GM12878 (cell line): Measurements from ENCODE around the gene FOXP4.

Experiments used
- ATF7 ChIP-seq: fragments of 450-650 bp; IDR thresholded peaks from 2 replicates; pipeline ENCODE4 v1.6.1; 2016; ENCODE audit warnings: low read depth, mild to moderate bottlenecking
- EP300 ChIP-seq, 2 experiments: fragments of 150-350 bp in 1 of 2; IDR thresholded peaks; 2 replicates each; pipeline ENCODE4 v1.6.1; 2011 to 2012; ENCODE audit warnings: low read depth in 2 of 2, low read length in 2 of 2, borderline replicate concordance in 1 of 2, improper control_type of control experiment in 1 of 2, inconsistent platforms in 1 of 2; ENCODE audit not compliant: control insufficient read depth in 1 of 2
- EZH2 ChIP-seq: IDR thresholded peaks from 2 replicates; pipeline ENCODE4 v1.6.1; 2012; ENCODE audit warnings: low read depth, mild to moderate bottlenecking, control low read depth, inconsistent platforms, low read length, borderline replicate concordance; ENCODE audit not compliant: control insufficient read depth
- NR2C2 ChIP-seq: IDR thresholded peaks from 2 replicates; pipeline ENCODE4 v1.6.1; 2011; ENCODE audit warnings: borderline replicate concordance, low read depth; ENCODE audit not compliant: control insufficient read depth, insufficient read length
- POLR2A ChIP-seq: IDR thresholded peaks from 2 replicates; pipeline ENCODE4 v1.6.1; 2011; ENCODE audit warnings: low read depth, mild to moderate bottlenecking, low read length
- POLR2AphosphoS5 ChIP-seq: IDR thresholded peaks from 2 replicates; pipeline ENCODE4 v1.6.1; 2011; ENCODE audit warnings: mild to moderate bottlenecking, low read length, inconsistent platforms
- RCOR1 ChIP-seq: conservative IDR thresholded peaks from 2 replicates; pipeline ENCODE4 v1.6.1; 2012; ENCODE audit warnings: low read depth, low read length, improper control_type of control experiment
- SMAD1 ChIP-seq: fragments of 450-650 bp; IDR thresholded peaks from 2 replicates; pipeline ENCODE4 v1.6.1; 2018; ENCODE audit warnings: mild to moderate bottlenecking, low read depth; ENCODE audit not compliant: partially characterized antibody
- ZNF274 ChIP-seq: IDR thresholded peaks from one replicate; pipeline ENCODE4 v1.8.0; 2011; ENCODE audit not compliant: insufficient read length, insufficient read depth
- TF ChIP-seq, protein P1 (sequence below): IDR thresholded peaks from 2 replicates; pipeline ENCODE4 v1.6.1; 2012; ENCODE audit warnings: low read depth, low read length, improper control_type of control experiment
- TF ChIP-seq, protein P2 (sequence below): IDR thresholded peaks from 2 replicates; pipeline ENCODE4 v1.6.1; 2011; ENCODE audit warnings: borderline replicate concordance, low read depth, mild to moderate bottlenecking, moderate library complexity, mixed read lengths, low read length; ENCODE audit not compliant: insufficient read depth; ENCODE audit errors: extremely low read length
- TF ChIP-seq, protein P3 (sequence below): IDR thresholded peaks from 2 replicates; pipeline ENCODE4 v1.6.1; 2012; ENCODE audit warnings: mild to moderate bottlenecking, low read depth, low read length
- TF ChIP-seq, protein P4 (sequence below), 3 experiments: IDR thresholded peaks in 2 of 3; conservative IDR thresholded peaks in 1 of 3; 2 replicates each; pipeline ENCODE4 v1.5.1; 2011; ENCODE audit warnings: low read depth in 3 of 3, low read length in 3 of 3, mild to moderate bottlenecking in 3 of 3, control low read depth in 2 of 3, moderate library complexity in 2 of 3, inconsistent platforms in 1 of 3, mixed read lengths in 1 of 3; ENCODE audit not compliant: control insufficient read depth in 2 of 3, insufficient read depth in 1 of 3; ENCODE audit errors: extremely low read depth in 1 of 3
- TF ChIP-seq, protein P5 (sequence below): fragments of 450-650 bp; formaldehyde crosslinking; IDR thresholded peaks from 2 replicates; pipeline ENCODE4 v1.4.0; 2020; ENCODE audit warnings: mild to moderate bottlenecking, moderate library complexity

DNA sequence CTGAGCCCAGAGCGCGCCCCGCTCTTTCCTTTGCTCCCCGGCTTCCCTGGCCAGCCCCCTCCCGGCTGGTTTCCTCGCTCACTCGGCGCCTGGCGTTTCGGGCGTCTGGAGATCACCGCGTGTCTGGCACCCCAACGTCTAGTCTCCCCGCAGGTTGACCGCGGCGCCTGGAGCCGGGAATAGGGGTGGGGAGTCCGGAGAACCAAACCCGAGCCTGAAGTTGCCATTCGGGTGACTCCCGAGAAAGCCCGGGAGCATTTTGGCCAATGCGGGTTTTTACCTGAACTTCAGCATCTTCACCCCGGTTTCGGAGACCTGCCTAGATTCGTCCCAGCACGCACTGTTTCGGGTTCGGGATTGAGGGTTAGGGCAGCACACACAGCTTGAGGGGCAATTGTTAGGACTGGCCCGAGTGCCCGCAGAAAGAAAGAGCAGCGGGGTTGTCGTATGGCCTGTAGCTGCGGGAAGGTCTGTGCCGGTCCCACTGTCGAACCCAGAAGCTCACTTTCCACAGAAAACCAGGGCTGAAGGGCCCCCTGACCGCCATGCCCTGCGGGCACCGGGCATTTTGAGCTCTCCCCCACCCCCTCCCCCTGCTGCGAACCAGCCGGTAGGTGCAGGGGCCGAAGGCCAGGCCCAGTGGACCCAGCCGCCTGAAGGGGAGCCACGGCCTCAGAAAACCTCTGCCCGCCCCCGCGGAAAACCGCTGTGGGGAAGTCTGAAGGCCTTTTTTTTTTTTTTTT is 2.1 kb downstream of the FOXP4 start:
- TF ChIP-seq RCOR1 (no peak; the same call in 1 of the 2 replicates), POLR2A (no peak; the same call in 1 of the 2 replicates), EP300 (IDR thresholded peaks at IDR 0.05; ENCODE audit: borderline replicate concordance in 1 of 2, control insufficient read depth in 1 of 2, low read depth in 2 of 2, low read length in 2 of 2) (no peak; a peak in 1 of 4 replicates), ZNF274 (no peak), NR2C2 (no peak), ATF7 (peak; percentile 51; the same call in 1 of the 2 replicates), EZH2 (no peak), SMAD1 (no peak), POLR2AphosphoS5 (no peak)
- TF ChIP-seq, protein P1, sequence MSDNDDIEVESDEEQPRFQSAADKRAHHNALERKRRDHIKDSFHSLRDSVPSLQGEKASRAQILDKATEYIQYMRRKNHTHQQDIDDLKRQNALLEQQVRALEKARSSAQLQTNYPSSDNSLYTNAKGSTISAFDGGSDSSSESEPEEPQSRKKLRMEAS: no peak
- TF ChIP-seq, protein P2, sequence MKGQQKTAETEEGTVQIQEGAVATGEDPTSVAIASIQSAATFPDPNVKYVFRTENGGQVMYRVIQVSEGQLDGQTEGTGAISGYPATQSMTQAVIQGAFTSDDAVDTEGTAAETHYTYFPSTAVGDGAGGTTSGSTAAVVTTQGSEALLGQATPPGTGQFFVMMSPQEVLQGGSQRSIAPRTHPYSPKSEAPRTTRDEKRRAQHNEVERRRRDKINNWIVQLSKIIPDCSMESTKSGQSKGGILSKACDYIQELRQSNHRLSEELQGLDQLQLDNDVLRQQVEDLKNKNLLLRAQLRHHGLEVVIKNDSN: no peak
- TF ChIP-seq, protein P3, sequence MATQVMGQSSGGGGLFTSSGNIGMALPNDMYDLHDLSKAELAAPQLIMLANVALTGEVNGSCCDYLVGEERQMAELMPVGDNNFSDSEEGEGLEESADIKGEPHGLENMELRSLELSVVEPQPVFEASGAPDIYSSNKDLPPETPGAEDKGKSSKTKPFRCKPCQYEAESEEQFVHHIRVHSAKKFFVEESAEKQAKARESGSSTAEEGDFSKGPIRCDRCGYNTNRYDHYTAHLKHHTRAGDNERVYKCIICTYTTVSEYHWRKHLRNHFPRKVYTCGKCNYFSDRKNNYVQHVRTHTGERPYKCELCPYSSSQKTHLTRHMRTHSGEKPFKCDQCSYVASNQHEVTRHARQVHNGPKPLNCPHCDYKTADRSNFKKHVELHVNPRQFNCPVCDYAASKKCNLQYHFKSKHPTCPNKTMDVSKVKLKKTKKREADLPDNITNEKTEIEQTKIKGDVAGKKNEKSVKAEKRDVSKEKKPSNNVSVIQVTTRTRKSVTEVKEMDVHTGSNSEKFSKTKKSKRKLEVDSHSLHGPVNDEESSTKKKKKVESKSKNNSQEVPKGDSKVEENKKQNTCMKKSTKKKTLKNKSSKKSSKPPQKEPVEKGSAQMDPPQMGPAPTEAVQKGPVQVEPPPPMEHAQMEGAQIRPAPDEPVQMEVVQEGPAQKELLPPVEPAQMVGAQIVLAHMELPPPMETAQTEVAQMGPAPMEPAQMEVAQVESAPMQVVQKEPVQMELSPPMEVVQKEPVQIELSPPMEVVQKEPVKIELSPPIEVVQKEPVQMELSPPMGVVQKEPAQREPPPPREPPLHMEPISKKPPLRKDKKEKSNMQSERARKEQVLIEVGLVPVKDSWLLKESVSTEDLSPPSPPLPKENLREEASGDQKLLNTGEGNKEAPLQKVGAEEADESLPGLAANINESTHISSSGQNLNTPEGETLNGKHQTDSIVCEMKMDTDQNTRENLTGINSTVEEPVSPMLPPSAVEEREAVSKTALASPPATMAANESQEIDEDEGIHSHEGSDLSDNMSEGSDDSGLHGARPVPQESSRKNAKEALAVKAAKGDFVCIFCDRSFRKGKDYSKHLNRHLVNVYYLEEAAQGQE: no peak
- TF ChIP-seq, protein P4, sequence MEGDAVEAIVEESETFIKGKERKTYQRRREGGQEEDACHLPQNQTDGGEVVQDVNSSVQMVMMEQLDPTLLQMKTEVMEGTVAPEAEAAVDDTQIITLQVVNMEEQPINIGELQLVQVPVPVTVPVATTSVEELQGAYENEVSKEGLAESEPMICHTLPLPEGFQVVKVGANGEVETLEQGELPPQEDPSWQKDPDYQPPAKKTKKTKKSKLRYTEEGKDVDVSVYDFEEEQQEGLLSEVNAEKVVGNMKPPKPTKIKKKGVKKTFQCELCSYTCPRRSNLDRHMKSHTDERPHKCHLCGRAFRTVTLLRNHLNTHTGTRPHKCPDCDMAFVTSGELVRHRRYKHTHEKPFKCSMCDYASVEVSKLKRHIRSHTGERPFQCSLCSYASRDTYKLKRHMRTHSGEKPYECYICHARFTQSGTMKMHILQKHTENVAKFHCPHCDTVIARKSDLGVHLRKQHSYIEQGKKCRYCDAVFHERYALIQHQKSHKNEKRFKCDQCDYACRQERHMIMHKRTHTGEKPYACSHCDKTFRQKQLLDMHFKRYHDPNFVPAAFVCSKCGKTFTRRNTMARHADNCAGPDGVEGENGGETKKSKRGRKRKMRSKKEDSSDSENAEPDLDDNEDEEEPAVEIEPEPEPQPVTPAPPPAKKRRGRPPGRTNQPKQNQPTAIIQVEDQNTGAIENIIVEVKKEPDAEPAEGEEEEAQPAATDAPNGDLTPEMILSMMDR (IDR thresholded peaks at IDR 0.05 in 2 of 3, conservative IDR thresholded peaks at IDR 0.05 in 1 of 3; ENCODE audit: control insufficient read depth in 2 of 3, extremely low read depth in 1 of 3, insufficient read depth in 1 of 3, low read depth in 3 of 3, low read length in 3 of 3): no peak; a peak in 1 of 6 replicates
- TF ChIP-seq, protein P5, sequence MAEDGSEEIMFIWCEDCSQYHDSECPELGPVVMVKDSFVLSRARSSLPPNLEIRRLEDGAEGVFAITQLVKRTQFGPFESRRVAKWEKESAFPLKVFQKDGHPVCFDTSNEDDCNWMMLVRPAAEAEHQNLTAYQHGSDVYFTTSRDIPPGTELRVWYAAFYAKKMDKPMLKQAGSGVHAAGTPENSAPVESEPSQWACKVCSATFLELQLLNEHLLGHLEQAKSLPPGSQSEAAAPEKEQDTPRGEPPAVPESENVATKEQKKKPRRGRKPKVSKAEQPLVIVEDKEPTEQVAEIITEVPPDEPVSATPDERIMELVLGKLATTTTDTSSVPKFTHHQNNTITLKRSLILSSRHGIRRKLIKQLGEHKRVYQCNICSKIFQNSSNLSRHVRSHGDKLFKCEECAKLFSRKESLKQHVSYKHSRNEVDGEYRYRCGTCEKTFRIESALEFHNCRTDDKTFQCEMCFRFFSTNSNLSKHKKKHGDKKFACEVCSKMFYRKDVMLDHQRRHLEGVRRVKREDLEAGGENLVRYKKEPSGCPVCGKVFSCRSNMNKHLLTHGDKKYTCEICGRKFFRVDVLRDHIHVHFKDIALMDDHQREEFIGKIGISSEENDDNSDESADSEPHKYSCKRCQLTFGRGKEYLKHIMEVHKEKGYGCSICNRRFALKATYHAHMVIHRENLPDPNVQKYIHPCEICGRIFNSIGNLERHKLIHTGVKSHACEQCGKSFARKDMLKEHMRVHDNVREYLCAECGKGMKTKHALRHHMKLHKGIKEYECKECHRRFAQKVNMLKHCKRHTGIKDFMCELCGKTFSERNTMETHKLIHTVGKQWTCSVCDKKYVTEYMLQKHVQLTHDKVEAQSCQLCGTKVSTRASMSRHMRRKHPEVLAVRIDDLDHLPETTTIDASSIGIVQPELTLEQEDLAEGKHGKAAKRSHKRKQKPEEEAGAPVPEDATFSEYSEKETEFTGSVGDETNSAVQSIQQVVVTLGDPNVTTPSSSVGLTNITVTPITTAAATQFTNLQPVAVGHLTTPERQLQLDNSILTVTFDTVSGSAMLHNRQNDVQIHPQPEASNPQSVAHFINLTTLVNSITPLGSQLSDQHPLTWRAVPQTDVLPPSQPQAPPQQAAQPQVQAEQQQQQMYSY: no peak
